ENCODE results near the gene TKT. TPM values are rescaled to one million over a fixed set of nuclear protein-coding genes. Genes with fewer than 3 reads are reported as not detected.
A peak's percentile ranks its signal among the peaks of the same experiment; 100 is the strongest.

The TKT gene
- total and polyA plus RNA-seq, 2 of the 13 experiments (the other 11 are each of a cell fraction or from before 2014, with no cell fraction given): 150 to 238 TPM

DNA sequence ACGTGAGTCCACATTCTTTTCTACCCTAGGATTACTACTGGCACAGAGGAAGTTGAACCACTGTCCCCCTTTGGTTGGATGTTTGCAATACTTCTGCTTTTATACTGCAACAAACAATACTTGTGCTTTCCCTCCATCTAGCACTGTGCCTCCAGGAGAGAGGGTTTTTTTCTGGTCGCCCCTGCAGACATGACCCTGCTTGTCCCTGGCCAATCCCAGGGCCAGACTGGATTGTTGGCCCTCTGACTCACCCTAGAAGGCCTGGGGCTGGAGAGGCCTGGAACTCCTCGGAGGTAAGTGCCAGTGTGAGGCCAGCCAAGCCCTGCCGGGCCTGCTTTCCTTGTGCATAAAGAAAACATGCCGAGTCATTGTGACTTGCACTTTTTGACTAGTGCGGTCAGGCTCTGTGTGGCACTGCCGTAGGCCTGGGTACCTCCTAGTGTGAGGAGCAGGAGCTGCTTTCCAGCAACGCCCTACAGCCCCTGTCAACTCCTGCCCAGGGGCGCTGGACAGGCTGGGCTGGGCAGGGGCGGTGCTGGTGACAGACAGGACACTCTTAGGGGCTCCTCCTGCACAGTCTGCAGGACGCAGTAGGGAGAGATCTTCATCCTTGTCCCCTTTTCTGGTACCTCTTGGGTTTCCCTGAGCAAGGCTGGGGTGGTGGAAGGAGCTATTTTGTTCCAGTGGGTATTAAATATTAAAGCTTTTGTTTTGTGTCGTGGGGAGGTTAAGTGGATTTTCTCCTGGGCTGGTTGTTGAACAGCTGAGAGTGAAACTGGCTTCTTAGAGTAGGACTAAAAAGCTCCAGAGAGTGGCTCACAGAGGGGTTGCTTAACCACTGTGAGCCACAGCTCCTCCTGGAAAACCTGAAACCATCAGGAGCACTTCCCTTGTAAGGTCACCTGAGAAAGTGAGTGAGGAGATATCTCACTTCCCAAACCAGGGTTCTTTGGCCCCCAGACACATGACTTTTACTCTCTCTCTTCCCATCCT lies 14.4 kb upstream of the TKT start (continued):
- TF ChIP-seq ZUFSP (CRISPR knock-in tag; IDR thresholded peaks at IDR 0.05; ENCODE audit: borderline replicate concordance) (no peak), ZFP90 (CRISPR knock-in tag; IDR thresholded peaks at IDR 0.05; ENCODE audit: borderline replicate concordance) (0 out of 2 replicates have a peak, but pooled peaks have one; percentile 19), ZNF350 (CRISPR knock-in tag; IDR thresholded peaks at IDR 0.05; ENCODE audit: borderline replicate concordance, low read depth) (no peak; the same call in 1 of the 2 replicates), ZNF276 (CRISPR knock-in tag; IDR thresholded peaks at IDR 0.05; ENCODE audit: low read depth) (peak; percentile 47; the same call in 1 of the 2 replicates), ZNF3 (CRISPR knock-in tag; IDR thresholded peaks at IDR 0.05) (no peak), JARID2 (CRISPR knock-in tag; IDR thresholded peaks at IDR 0.05; ENCODE audit: insufficient replicate concordance) (no peak), RCOR2 (CRISPR knock-in tag; IDR thresholded peaks at IDR 0.05) (no peak), ZNF713 (CRISPR knock-in tag; IDR thresholded peaks at IDR 0.05) (no peak), CHCHD3 (CRISPR knock-in tag; IDR thresholded peaks at IDR 0.05) (no peak), ZNF143 (CRISPR knock-in tag; IDR thresholded peaks at IDR 0.05) (no peak), ZNF687 (CRISPR knock-in tag; IDR thresholded peaks at IDR 0.05) (peak; percentile 96), ETV5 (CRISPR knock-in tag; IDR thresholded peaks at IDR 0.05; ENCODE audit: borderline replicate concordance) (no peak), XBP1 (CRISPR knock-in tag; IDR thresholded peaks at IDR 0.05) (no peak)
- TF ChIP-seq, protein P1, sequence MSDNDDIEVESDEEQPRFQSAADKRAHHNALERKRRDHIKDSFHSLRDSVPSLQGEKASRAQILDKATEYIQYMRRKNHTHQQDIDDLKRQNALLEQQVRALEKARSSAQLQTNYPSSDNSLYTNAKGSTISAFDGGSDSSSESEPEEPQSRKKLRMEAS (IDR thresholded peaks at IDR 0.05): peak; percentile 70
- TF ChIP-seq, protein P2, sequence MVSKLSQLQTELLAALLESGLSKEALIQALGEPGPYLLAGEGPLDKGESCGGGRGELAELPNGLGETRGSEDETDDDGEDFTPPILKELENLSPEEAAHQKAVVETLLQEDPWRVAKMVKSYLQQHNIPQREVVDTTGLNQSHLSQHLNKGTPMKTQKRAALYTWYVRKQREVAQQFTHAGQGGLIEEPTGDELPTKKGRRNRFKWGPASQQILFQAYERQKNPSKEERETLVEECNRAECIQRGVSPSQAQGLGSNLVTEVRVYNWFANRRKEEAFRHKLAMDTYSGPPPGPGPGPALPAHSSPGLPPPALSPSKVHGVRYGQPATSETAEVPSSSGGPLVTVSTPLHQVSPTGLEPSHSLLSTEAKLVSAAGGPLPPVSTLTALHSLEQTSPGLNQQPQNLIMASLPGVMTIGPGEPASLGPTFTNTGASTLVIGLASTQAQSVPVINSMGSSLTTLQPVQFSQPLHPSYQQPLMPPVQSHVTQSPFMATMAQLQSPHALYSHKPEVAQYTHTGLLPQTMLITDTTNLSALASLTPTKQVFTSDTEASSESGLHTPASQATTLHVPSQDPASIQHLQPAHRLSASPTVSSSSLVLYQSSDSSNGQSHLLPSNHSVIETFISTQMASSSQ (IDR thresholded peaks at IDR 0.05; ENCODE audit: low read depth): no peak
- TF ChIP-seq, protein P2 (CRISPR knock-in tag; IDR thresholded peaks at IDR 0.05; ENCODE audit: borderline replicate concordance): no peak
